ENCODE data around the gene AURKB. TPM values are rescaled to one million over a fixed set of nuclear protein-coding genes. Genes with fewer than 3 reads are reported as not detected.

AURKB gene
- total and polyA plus RNA-seq, 2 of the 13 experiments (the other 11 are each of a cell fraction or from before 2014, with no cell fraction given) = 29.5 to 75.3 TPM

- TF ChIP-seq FOSL2 (CRISPR knock-in tag; IDR thresholded peaks at IDR 0.05) (0 out of 2 replicates have a peak, but pooled peaks have one; percentile 32), KDM1A (CRISPR knock-in tag; IDR thresholded peaks at IDR 0.05) (no peak), HOXA3 (CRISPR knock-in tag; IDR thresholded peaks at IDR 0.05) (peak; percentile 33; the same call in 1 of the 2 replicates), PHF20 (CRISPR knock-in tag; IDR thresholded peaks at IDR 0.05) (no peak), ZNF772 (CRISPR knock-in tag; IDR thresholded peaks at IDR 0.05) (no peak; the same call in 1 of the 2 replicates), SOX5 (CRISPR knock-in tag; IDR thresholded peaks at IDR 0.05; ENCODE audit: borderline replicate concordance) (0 out of 2 replicates have a peak, but pooled peaks have one; percentile 28), FOXJ3 (CRISPR knock-in tag; IDR thresholded peaks at IDR 0.05; ENCODE audit: borderline replicate concordance) (no peak), ZNF546 (CRISPR knock-in tag; conservative IDR thresholded peaks at IDR 0.05) (no peak), GTF2F1 (IDR thresholded peaks at IDR 0.05; ENCODE audit: low read length) (no peak), HDAC2 (CRISPR knock-in tag; IDR thresholded peaks at IDR 0.05) (no peak), SAP130 (CRISPR knock-in tag; IDR thresholded peaks at IDR 0.05; ENCODE audit: low read depth) (peak; percentile 64), ZUFSP (CRISPR knock-in tag; IDR thresholded peaks at IDR 0.05; ENCODE audit: borderline replicate concordance) (no peak), MED8 (CRISPR knock-in tag; IDR thresholded peaks at IDR 0.05; ENCODE audit: insufficient replicate concordance) (no peak), GATA4 (IDR thresholded peaks at IDR 0.05; ENCODE audit: borderline replicate concordance, low read depth) (no peak), ZNF816 (CRISPR knock-in tag; IDR thresholded peaks at IDR 0.05; ENCODE audit: borderline replicate concordance) (no peak), ZNF501 (CRISPR knock-in tag; IDR thresholded peaks at IDR 0.05) (peak; percentile 46; the same call in 1 of the 2 replicates), ZNF33B (CRISPR knock-in tag; IDR thresholded peaks at IDR 0.05) (no peak), ZNF773 (CRISPR knock-in tag; IDR thresholded peaks at IDR 0.05; ENCODE audit: borderline replicate concordance) (no peak), ZNF253 (CRISPR knock-in tag; IDR thresholded peaks at IDR 0.05; ENCODE audit: borderline replicate concordance) (peak; percentile 59; the same call in 1 of the 2 replicates), ZSCAN25 (CRISPR knock-in tag; IDR thresholded peaks at IDR 0.05) (no peak), ZNF605 (CRISPR knock-in tag; IDR thresholded peaks at IDR 0.05) (0 out of 2 replicates have a peak, but pooled peaks have one; percentile 59), KDM6A (CRISPR knock-in tag; IDR thresholded peaks at IDR 0.05; ENCODE audit: low read depth) (no peak), NFE2L1 (CRISPR knock-in tag; IDR thresholded peaks at IDR 0.05; ENCODE audit: borderline replicate concordance) (no peak), TMF1 (CRISPR knock-in tag; IDR thresholded peaks at IDR 0.05; ENCODE audit: low read depth) (no peak)
- TF ChIP-seq, protein P1, sequence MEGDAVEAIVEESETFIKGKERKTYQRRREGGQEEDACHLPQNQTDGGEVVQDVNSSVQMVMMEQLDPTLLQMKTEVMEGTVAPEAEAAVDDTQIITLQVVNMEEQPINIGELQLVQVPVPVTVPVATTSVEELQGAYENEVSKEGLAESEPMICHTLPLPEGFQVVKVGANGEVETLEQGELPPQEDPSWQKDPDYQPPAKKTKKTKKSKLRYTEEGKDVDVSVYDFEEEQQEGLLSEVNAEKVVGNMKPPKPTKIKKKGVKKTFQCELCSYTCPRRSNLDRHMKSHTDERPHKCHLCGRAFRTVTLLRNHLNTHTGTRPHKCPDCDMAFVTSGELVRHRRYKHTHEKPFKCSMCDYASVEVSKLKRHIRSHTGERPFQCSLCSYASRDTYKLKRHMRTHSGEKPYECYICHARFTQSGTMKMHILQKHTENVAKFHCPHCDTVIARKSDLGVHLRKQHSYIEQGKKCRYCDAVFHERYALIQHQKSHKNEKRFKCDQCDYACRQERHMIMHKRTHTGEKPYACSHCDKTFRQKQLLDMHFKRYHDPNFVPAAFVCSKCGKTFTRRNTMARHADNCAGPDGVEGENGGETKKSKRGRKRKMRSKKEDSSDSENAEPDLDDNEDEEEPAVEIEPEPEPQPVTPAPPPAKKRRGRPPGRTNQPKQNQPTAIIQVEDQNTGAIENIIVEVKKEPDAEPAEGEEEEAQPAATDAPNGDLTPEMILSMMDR (CRISPR knock-in tag; IDR thresholded peaks at IDR 0.05) = peak; percentile 85
- TF ChIP-seq, protein P2, sequence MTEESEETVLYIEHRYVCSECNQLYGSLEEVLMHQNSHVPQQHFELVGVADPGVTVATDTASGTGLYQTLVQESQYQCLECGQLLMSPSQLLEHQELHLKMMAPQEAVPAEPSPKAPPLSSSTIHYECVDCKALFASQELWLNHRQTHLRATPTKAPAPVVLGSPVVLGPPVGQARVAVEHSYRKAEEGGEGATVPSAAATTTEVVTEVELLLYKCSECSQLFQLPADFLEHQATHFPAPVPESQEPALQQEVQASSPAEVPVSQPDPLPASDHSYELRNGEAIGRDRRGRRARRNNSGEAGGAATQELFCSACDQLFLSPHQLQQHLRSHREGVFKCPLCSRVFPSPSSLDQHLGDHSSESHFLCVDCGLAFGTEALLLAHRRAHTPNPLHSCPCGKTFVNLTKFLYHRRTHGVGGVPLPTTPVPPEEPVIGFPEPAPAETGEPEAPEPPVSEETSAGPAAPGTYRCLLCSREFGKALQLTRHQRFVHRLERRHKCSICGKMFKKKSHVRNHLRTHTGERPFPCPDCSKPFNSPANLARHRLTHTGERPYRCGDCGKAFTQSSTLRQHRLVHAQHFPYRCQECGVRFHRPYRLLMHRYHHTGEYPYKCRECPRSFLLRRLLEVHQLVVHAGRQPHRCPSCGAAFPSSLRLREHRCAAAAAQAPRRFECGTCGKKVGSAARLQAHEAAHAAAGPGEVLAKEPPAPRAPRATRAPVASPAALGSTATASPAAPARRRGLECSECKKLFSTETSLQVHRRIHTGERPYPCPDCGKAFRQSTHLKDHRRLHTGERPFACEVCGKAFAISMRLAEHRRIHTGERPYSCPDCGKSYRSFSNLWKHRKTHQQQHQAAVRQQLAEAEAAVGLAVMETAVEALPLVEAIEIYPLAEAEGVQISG (CRISPR knock-in tag; IDR thresholded peaks at IDR 0.05) = 0 out of 2 replicates have a peak, but pooled peaks have one; percentile 32
Observed at GRCh38 chr17:8158267-8159031, 51.9 kb downstream of the AURKB start (continued).

Measured in HepG2 (cell line).